Omental fat pad (tissue), 4 donors: Measurements from ENCODE around the gene FRYL. TPM values are rescaled to one million over a fixed set of nuclear protein-coding genes. Genes with fewer than 3 reads are reported as not detected.

Experiments
- ATAC-seq: fragments of 150-250 bp; one replicate; pipeline ENCODE4 v1.9.1; 2016; ENCODE audit warnings: mild to moderate bottlenecking, moderate library complexity; ENCODE audit not compliant: low FRiP score
- DNase-seq: peaks from one replicate; pipeline ENCODE4 v3.0.0-alpha.2; 2019; ENCODE audit warnings: low spot score
- total RNA-seq, 4 donors: library from RNA; depleted of rRNA; stranded (reverse); fragments of >200 nt; gene quantifications; one replicate each; pipeline ENCODE4 v1.1.0, GENCODE V29; 2016
- TF ChIP-seq, protein P1 (sequence below), 3 donors: fragments of 450-650 bp; IDR thresholded peaks; one replicate each; pipeline ENCODE4 v1.5.1; 2016 to 2017; ENCODE audit warnings: antibody characterized with exemption in 3 of 3, mild to moderate bottlenecking in 3 of 3, moderate library complexity in 2 of 3

FRYL gene
- total RNA-seq, 4 donors from 2014 or later = 45.2 to 143 (median 48.7) TPM

DNA sequence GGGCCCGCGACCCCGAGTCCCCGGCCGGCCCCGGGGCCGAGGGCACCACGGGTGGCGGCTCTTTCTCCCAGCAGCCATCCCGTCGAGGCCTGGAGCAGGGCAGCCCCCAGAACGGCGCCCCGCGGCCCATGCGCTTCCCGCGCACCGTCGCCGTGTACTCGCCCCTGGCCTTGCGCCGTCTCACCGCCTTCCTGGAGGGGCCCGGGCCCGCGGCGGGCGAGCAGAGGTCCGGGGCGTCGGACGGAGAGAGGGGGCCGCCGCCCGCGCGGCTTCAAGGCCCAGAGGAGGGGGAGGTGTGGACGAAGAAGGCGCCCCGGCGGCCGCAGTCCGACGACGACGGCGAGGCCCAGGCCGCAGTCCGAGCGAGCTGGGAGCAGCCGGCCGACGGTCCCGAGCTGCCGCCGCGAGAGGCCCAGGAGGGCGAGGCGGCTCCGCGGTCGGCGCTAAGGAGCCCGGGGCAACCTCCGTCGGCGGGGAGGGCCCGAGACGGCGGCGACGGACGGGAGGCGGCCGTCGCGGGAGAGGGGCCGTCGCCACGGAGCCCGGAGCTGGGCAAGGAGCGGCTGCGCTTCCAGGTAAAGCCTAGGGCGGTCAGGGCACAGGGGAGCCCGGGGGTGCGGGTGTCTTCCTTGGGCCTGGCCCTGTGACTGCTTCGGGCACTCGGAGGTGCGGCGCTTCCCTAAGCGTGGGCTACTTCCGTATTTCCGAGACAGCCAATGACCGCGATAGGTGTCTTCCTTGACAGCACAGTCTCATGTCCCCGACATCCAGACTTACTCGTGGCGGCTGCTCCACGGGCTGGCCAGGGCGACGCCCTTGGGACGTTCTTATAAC lies 289.2 kb downstream of the FRYL start:
- TF ChIP-seq, protein P1, sequence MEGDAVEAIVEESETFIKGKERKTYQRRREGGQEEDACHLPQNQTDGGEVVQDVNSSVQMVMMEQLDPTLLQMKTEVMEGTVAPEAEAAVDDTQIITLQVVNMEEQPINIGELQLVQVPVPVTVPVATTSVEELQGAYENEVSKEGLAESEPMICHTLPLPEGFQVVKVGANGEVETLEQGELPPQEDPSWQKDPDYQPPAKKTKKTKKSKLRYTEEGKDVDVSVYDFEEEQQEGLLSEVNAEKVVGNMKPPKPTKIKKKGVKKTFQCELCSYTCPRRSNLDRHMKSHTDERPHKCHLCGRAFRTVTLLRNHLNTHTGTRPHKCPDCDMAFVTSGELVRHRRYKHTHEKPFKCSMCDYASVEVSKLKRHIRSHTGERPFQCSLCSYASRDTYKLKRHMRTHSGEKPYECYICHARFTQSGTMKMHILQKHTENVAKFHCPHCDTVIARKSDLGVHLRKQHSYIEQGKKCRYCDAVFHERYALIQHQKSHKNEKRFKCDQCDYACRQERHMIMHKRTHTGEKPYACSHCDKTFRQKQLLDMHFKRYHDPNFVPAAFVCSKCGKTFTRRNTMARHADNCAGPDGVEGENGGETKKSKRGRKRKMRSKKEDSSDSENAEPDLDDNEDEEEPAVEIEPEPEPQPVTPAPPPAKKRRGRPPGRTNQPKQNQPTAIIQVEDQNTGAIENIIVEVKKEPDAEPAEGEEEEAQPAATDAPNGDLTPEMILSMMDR (IDR thresholded peaks at IDR 0.05) = no peak
- no peak for ATAC-seq
- DNase-seq = no peak

DNA sequence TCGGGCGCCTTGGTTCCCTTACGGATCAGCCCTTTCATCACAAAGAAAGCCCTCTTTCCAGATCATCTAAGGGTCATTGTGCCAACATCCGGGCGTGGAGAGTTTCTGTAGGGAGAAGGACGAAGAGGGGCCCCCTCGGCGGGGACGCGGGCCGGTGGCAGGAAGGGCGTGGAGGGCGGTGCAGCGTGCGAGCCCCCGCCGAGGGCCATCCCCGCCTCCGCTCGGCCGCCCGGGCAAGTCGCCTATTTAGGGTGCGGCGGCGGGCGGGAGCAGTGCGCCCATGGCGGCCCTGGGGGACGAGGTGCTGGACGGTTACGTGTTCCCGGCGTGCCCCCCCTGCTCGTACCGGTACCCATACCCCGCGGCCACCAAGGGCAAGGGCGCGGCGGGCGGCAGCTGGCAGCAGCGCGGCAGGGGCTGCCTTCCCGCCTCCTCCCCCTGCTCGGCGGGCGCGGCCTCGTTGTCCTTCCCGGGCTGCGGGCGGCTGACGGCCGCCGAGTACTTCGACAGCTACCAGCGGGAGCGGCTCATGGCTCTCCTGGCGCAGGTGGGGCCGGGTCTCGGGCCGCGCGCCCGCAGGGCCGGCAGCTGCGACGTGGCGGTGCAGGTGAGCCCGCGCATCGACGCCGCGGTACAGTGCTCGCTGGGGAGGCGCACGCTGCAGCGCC lies 289.9 kb downstream of the FRYL start, which contains the start of gene ZAR1:
Gene ZAR1, plus strand, starts transcription at position 241 of the 668 bp plus-strand sequence. Its CDS starts 40 bp downstream, at position 281.
- no peak for ATAC-seq
- DNase-seq = no peak
- TF ChIP-seq, protein P1 (IDR thresholded peaks at IDR 0.05) = no peak

DNA sequence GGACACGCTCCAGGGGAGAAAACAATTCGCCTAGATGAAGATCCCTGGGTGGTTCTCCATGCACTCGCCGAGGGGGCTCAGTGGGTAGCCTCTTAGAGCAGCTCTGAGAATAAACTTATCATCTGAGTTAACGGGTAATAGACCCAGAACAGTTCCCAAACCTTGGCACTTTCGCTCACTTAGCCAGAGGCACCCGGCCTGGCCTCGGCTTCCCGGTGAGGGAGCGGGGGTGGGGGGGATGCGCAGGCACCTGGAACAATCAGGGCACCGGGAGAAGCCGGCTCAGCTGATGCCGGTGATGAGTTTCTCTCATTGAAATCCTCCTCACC lies 290.4 kb downstream of the FRYL start:
- TF ChIP-seq, protein P1 (IDR thresholded peaks at IDR 0.05) = no peak
- no peak for DNase-seq
- no peak for ATAC-seq

DNA sequence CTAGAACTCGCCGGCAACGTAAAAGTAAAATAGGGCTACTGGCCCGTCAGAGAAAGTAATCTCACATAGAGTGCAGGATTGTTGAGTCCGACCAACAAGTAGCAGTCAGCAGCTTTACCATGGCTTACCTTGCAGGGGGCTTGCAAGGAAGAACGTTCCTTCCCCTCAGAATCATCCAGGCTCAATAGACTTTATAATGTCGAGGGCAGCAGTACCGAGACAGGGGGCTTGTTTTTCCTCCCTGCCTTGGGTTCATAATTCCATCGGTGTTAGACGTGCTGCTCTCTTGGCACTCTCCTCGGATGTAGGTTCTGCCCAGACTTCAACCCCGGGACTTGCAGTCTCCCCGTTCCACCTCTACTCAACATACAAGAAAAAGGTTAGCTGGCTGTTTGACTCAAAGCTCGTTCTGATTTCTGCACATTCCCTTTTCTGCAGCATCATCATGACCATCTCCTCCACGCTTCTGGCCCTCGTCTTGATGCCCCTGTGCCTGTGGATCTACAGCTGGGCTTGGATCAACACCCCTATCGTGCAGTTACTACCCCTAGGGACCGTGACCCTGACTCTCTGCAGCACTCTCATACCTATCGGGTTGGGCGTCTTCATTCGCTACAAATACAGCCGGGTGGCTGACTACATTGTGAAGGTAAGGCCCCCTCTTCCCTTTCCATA lies 295.4 kb downstream of the FRYL start:
- no peak for ATAC-seq
- TF ChIP-seq, protein P1 (IDR thresholded peaks at IDR 0.05) = no peak
- no peak for DNase-seq

DNA sequence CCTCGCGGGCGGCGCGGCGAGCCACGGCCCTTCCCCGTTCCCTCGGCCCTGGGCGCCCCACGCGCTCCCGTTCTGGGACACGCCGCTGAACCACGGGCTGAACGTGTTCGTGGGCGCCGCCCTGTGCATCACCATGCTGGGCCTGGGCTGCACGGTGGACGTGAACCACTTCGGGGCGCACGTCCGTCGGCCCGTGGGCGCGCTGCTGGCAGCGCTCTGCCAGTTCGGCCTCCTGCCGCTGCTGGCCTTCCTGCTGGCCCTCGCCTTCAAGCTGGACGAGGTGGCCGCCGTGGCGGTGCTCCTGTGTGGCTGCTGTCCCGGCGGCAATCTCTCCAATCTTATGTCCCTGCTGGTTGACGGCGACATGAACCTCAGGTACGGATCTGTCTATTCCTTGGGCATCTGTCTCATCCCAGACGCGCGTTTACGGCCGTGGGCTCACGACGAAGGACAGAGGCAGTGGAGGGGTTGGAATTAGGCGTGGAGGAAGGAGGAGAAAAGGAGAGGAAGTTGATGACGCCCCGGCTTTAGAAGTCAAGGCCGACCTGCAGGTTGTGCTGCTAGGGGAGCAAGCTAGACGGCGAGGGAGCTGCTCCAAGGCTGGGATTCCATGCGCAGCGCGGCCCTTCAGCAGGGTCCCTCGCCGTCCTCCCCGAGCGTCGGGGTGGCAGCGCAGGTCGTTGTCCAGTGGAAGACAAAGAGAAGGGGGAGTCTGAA lies 296.1 kb downstream of the FRYL start:
- ATAC-seq (no peak), DNase-seq (no peak)
- TF ChIP-seq, protein P1 (IDR thresholded peaks at IDR 0.05) = no peak

- DNase-seq = no peak
- peak; percentile 38 for ATAC-seq
- TF ChIP-seq, protein P1 (IDR thresholded peaks at IDR 0.05) = no peak
Measured at GRCh38 chr4:48483006-48483776, 296.9 kb downstream of the FRYL start, which contains the start of gene SLC10A4. SLC10A4 (plus strand) TSS chr4:48483343; CDS start chr4:48483562, 219 bp downstream.
